ENCODE results near the gene FLRT2.

The FLRT2 gene

GRCh38 chr14:85675957-85676356 is 146.0 kb downstream of the FLRT2 start:
- in situ Hi-C loops (cut with HindIII; ENCODE audit: low pct_ligation_motif_present, low sequenced_read_pairs), result no loop called here
- Histone ChIP-seq H3K27ac (no peak overlapping the region), H3K27me3 (replicated peaks) (no peaks in the 10 kb centered on the region), H3K4me3 (ENCODE audit: low read depth, low read length) (no peak overlapping the region), H3K36me3 (replicated peaks) (no peaks in the 10 kb centered on the region)
- TF ChIP-seq, protein P1, sequence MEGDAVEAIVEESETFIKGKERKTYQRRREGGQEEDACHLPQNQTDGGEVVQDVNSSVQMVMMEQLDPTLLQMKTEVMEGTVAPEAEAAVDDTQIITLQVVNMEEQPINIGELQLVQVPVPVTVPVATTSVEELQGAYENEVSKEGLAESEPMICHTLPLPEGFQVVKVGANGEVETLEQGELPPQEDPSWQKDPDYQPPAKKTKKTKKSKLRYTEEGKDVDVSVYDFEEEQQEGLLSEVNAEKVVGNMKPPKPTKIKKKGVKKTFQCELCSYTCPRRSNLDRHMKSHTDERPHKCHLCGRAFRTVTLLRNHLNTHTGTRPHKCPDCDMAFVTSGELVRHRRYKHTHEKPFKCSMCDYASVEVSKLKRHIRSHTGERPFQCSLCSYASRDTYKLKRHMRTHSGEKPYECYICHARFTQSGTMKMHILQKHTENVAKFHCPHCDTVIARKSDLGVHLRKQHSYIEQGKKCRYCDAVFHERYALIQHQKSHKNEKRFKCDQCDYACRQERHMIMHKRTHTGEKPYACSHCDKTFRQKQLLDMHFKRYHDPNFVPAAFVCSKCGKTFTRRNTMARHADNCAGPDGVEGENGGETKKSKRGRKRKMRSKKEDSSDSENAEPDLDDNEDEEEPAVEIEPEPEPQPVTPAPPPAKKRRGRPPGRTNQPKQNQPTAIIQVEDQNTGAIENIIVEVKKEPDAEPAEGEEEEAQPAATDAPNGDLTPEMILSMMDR (IDR thresholded peaks at IDR 0.05; ENCODE audit: low read depth, low read length, missing control alignments), result no peak
- DNase-seq, result no peak

DNA sequence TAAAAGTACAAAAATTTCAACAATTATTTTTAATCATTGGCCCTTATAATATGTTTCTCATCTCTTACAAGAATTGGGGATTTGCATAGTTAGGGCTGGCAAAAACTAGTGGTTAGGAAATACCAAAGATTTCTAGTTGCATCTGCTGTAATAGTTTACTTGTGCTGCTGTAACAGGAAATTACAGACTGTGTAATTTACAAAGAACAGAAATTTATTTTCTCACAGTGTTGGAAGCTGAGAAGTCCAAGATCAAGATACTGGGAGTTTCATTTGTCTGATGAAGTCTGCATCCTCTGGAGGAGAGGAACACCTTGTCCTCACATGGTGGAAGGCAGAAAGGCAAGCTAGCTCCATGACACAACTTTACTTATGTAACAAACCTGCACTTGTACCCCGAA is 157.0 kb downstream of the FLRT2 start:
- TF ChIP-seq, protein P1 (IDR thresholded peaks at IDR 0.05; ENCODE audit: low read depth, low read length, missing control alignments), result no peak

DNA sequence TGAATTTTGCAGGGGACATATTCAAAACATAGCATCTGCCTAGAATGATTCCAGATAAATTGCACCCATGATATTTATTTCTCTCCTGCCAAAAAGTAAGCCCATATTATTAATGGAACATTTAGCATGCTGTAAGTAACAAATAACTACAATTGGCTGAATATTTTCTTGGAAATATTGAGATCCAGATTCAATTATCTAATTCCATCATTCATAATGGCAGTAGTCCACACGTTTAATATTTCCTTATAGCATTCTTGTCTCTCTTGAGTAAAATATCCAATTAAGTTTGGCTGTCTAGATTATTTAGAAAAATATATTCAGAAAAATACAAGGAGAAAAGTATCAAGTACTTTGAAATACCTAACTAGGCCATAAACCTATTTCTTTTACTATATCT is 157.5 kb downstream of the FLRT2 start:
- no peaks in the 10 kb centered on the region for H3K36me3 ChIP-seq (replicated peaks)
- no peak overlapping the region for H3K4me3 ChIP-seq (ENCODE audit: low read depth, low read length)
- in situ Hi-C loops (cut with HindIII; ENCODE audit: low pct_ligation_motif_present, low sequenced_read_pairs), result no loop called here
- TF ChIP-seq, protein P1 (IDR thresholded peaks at IDR 0.05; ENCODE audit: low read depth, low read length, missing control alignments), result no peak
- H3K27me3 ChIP-seq (replicated peaks), result no peaks in the 10 kb centered on the region
- no peak for DNase-seq
- H3K27ac ChIP-seq, result no peak overlapping the region

More for the DNA sequence above, 157.0 kb downstream of the FLRT2 start:
- Histone ChIP-seq H3K27ac (no peak overlapping the region), H3K4me3 (ENCODE audit: low read depth, low read length) (no peak overlapping the region), H3K36me3 (replicated peaks) (no peaks in the 10 kb centered on the region), H3K27me3 (replicated peaks) (no peaks in the 10 kb centered on the region)
- no peak for DNase-seq
- in situ Hi-C loops (cut with HindIII; ENCODE audit: low pct_ligation_motif_present, low sequenced_read_pairs), result no loop called here

DNA sequence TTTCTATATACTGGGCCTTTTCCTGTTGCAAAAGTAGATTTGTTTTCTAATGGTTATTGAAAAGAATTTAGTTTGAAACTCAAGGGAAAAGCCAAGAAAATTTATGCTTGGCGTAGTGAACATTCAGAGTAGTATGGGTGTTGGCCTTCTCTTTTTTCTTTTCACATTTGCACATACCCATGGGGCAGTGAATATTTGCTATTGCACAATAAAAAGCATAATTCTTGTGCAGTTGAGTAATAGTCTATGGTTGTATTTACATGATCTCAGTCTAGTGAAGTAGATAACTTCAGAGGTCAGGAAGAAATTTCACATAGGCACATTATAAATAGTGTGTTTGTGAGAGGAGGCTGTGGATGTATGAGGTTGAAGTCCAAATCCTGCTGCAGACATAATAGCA is 158.1 kb downstream of the FLRT2 start:
- Histone ChIP-seq H3K36me3 (replicated peaks) (no peaks in the 10 kb centered on the region), H3K27me3 (replicated peaks) (no peaks in the 10 kb centered on the region), H3K27ac (no peak overlapping the region), H3K4me3 (ENCODE audit: low read depth, low read length) (no peak overlapping the region)
- TF ChIP-seq, protein P1 (IDR thresholded peaks at IDR 0.05; ENCODE audit: low read depth, low read length, missing control alignments), result no peak
- in situ Hi-C loops (cut with HindIII; ENCODE audit: low pct_ligation_motif_present, low sequenced_read_pairs), result no loop called here
- no peak for DNase-seq

GRCh38 chr14:85695300-85695699 is 165.4 kb downstream of the FLRT2 start:
- TF ChIP-seq, protein P1 (IDR thresholded peaks at IDR 0.05; ENCODE audit: low read depth, low read length, missing control alignments), result no peak
- in situ Hi-C loops (cut with HindIII; ENCODE audit: low pct_ligation_motif_present, low sequenced_read_pairs), result no loop called here
- DNase-seq, result no peak

DNA sequence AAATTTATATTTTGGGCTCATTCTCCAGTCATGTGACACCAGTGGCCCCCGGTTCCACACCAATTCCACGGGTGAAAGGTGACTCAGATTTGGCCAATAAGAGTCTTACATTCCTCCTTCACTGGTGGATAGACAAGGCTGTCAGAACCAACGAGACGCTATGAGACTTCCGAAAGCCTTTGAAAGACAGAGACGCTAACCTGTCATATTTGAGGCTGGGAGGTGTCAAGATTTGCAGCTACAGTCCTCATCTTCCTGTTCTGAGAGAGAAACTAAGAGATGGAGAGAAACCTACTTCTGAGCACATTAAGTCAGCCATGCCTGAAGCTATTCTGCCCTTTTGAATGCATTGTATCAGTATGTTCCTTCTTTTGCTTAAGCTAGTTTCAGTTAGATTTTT is 171.2 kb downstream of the FLRT2 start:
- Histone ChIP-seq H3K27ac (no peak overlapping the region), H3K36me3 (replicated peaks) (no peaks in the 10 kb centered on the region), H3K27me3 (replicated peaks) (no peaks in the 10 kb centered on the region), H3K4me3 (ENCODE audit: low read depth, low read length) (no peak overlapping the region)
- in situ Hi-C loops (cut with HindIII; ENCODE audit: low pct_ligation_motif_present, low sequenced_read_pairs), result no loop called here
- TF ChIP-seq, protein P1 (IDR thresholded peaks at IDR 0.05; ENCODE audit: low read depth, low read length, missing control alignments), result no peak
- no peak for DNase-seq

More at GRCh38 chr14:85695300-85695699, 165.4 kb downstream of the FLRT2 start:
- Histone ChIP-seq H3K36me3 (replicated peaks) (no peaks in the 10 kb centered on the region), H3K27ac (no peak overlapping the region), H3K27me3 (replicated peaks) (no peaks in the 10 kb centered on the region), H3K4me3 (ENCODE audit: low read depth, low read length) (no peak overlapping the region)

Data from brain microvascular endothelial cell (primary cell).